HFF-Myc (cell line): Measurements from ENCODE around the gene PARVA.

Experiments
- DNase-seq: peaks from one replicate; pipeline ENCODE4 v3.0.0-alpha.2; 2011; ENCODE audit warnings: low read depth; ENCODE audit errors: extremely low read depth
- H3K4me3 ChIP-seq: replicated peaks from 2 replicates; pipeline ENCODE4 v1.5.1; 2011; ENCODE audit warnings: low read depth, mild to moderate bottlenecking, control low read depth, low read length
- TF ChIP-seq, protein P1 (sequence below): IDR thresholded peaks from 2 replicates; pipeline ENCODE4 v1.5.1; 2012; ENCODE audit warnings: mild to moderate bottlenecking, low read depth, low read length, control low read depth; ENCODE audit errors: missing control alignments

Gene PARVA

DNA sequence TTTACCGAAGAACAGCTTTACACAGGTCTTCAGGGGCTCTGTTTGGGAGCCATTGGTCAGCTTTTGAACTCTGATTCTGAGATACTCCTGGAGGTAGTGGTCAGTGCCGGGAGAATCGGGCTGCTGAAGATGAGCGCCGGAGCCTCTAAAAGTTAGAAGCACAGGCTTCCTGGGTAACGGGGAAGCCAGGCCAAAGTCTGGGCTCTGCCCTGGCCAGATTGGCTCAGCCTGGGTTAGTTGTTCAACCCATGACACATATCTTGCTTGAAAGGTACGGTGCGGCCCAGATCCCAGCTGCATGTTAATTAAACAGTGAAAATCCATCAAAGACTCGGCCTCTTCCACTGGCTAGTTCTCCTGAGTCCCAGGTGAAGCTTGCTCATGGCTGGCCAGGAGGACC is 18.0 kb downstream of the PARVA start:
- no peak overlapping the region for H3K4me3 ChIP-seq
- DNase-seq = no peak
- TF ChIP-seq, protein P1, sequence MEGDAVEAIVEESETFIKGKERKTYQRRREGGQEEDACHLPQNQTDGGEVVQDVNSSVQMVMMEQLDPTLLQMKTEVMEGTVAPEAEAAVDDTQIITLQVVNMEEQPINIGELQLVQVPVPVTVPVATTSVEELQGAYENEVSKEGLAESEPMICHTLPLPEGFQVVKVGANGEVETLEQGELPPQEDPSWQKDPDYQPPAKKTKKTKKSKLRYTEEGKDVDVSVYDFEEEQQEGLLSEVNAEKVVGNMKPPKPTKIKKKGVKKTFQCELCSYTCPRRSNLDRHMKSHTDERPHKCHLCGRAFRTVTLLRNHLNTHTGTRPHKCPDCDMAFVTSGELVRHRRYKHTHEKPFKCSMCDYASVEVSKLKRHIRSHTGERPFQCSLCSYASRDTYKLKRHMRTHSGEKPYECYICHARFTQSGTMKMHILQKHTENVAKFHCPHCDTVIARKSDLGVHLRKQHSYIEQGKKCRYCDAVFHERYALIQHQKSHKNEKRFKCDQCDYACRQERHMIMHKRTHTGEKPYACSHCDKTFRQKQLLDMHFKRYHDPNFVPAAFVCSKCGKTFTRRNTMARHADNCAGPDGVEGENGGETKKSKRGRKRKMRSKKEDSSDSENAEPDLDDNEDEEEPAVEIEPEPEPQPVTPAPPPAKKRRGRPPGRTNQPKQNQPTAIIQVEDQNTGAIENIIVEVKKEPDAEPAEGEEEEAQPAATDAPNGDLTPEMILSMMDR = no peak

DNA sequence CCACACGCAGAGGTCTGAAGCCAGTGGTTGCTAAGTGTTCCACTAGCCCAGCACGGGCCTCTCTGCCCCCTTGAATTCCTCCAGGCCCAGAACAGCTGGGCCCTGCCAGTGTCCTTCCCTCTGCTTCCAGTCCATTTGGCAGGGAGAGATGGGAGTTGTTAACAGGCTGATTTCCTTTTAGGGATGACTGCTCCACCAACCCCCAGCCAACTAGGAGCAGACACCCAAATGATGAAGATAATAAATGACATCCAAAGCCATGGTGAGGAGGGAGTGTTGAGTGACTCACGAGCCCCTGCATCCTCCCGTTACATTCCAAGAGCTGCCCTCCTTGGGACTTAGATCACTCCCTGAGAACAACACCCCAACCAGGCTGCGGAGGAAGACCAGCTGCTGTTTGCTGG is 20.6 kb downstream of the PARVA start:
- DNase-seq = peak; percentile 80
- TF ChIP-seq, protein P1 = no peak
- H3K4me3 ChIP-seq = no peak overlapping the region

DNA sequence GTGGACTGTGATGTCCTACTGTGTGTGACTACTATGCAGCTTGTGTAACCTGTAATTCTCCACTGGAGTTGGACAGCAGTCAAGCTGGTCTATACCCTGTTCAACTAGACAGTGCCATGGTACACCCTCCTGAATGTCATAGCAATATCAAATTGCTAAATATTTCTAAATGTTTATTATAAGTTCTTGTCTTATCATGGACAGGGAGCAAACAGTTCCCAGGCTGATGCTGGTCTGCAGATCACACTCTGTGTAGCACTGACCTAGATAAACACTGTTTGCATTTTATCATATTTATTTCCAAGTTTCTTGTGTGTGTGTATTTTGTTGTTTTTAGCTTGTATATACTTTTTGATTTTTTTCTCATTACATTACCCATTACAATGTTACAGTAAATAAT is 22.0 kb downstream of the PARVA start:
- no peak for DNase-seq
- H3K4me3 ChIP-seq = no peak overlapping the region
- TF ChIP-seq, protein P1 = no peak

DNA sequence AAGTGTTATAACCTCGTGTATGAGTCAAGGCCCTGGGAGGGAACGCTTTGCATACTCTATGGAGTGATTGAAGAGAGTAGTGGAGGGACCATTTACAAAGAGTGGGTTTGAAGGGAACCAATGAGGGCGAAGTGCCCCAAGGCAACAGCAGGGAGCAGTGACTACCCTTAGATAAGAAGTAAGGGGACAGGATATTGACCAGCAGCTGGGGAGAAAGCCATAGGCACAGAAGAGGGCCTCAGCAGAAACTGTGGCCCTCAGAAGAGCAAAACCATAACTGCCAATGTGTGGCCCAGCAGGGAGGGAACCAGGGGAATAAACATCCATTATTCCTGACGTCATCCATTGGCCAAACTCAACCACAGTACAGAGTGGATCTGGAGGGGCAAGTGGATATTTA is 24.7 kb downstream of the PARVA start:
- H3K4me3 ChIP-seq = no peak overlapping the region
- DNase-seq = no peak
- TF ChIP-seq, protein P1 = no peak

DNA sequence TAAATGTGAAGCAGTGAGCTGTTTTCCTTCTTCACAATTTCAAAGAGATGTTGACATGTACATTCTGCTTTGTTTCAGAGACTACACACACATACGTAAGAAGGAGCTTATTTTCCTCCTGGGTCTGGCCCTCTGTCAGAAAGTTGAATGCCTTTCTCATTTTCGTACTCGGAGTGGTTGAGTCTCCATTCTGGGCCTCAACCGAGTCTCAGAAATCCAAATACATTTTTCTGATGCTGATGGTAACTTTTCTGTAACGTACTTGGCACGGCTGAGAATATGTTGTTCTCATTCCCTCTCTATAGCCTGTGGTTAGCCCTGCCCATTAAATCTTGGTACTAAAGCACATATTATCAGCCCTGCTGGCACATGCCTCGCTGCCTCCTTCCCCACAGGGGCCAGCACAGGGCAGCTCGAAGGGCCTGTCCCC is 25.3 kb downstream of the PARVA start:
- no peak overlapping the region for H3K4me3 ChIP-seq
- TF ChIP-seq, protein P1 = no peak
- DNase-seq = no peak

DNA sequence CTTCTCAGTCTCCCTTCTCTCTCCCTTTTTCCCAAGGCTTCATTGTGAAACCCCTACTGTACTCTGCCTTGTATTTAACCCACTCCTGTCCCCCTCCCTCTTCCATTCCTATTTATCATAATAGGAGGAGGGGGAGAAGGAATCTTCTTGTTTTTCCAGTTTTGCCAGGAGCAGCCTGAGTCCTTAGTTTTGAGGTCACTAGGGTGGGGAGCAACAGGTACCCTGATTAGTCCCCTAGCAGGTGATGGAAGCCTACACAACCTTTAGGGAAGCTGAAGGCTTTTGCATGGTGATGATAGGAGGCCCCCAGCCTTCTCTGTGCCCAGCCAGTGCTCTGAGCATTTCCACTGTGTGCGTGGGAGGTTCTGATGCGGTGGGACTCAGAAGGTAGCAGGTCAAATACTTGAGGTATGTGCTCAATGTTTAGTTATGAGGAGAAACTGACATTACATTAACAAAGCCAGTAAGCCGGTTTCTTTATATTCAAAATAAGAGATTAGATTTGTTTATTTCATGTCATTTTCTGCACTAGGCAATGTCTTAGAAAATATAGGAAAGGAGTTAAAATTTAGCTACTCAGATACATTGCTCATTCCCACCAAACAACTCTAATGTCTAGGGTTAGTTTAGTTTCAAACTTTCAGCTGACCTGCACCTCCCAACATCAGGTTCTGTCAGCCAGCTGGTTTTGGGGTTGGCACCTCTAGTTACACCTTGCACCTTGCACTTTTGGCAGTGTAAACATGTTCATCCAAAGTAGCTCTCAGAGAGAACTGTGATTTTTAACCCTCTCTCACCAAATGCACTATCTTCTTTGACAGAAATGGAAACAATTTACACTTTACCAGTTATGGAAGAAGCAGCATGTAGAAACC is 26.0 kb downstream of the PARVA start:
- TF ChIP-seq, protein P1 = no peak
- no peak overlapping the region for H3K4me3 ChIP-seq
- no peak for DNase-seq
